SK-N-SH (cell line): ENCODE measurements around the gene TRMT1. TPM values are rescaled to one million over a fixed set of nuclear protein-coding genes. Genes with fewer than 3 reads are reported as not detected.

ENCODE experiments used
- CTCF ChIA-PET: fragments of 300-600, 350-600 bp; formaldehyde crosslinking; extraction: SDS; loops from one replicate; lab custom pipeline; 2021; lab: Yijun Ruan, JAX
- POLR2A ChIA-PET: fragments of 350-600 bp; sonication (Branson Sonifier 250); formaldehyde crosslinking; extraction: SDS; loops from one replicate; lab custom pipeline; 2020; ENCODE audit warnings: antibody characterized with exemption, inconsistent platforms; lab: Yijun Ruan, JAX
- DNase-seq: peaks from one replicate; pipeline ENCODE4 v3.0.0; 2012
- H2AFZ ChIP-seq: fragments of 200-600 bp; sonication (generic); 2 replicates; pipeline ENCODE4 v1.8.1; 2016; ENCODE audit warnings: antibody characterized with exemption, mild to moderate bottlenecking, low read depth
- H3F3A ChIP-seq: fragments of 200-600 bp; sonication (generic); replicated peaks from 2 replicates; pipeline ENCODE3; 2016; ENCODE audit warnings: antibody characterized with exemption, mild to moderate bottlenecking; ENCODE audit not compliant: insufficient read depth
- H3K27ac ChIP-seq, 2 experiments: fragments of 200-500 bp in 1 of 2; fragments of 200-600 bp in 1 of 2; sonication (Bioruptor generic) in 1 of 2; sonication (generic), shearing (Covaris generic) in 1 of 2; 2 replicates each; pipeline versions ENCODE4 v1.5.1 to v1.6.1; 2014 to 2016; ENCODE audit warnings: low read depth in 2 of 2, inconsistent platforms in 1 of 2, low read length in 1 of 2, mild to moderate bottlenecking in 1 of 2, mixed read lengths in 1 of 2
- H3K27me3 ChIP-seq: fragments of 200-600 bp; sonication (generic), shearing (Covaris generic); 2 replicates; pipeline ENCODE4 v1.6.1; 2016; ENCODE audit warnings: mixed run types; ENCODE audit not compliant: insufficient read depth
- H3K36me3 ChIP-seq, 2 experiments: fragments of 200-500 bp in 1 of 2; fragments of 200-600 bp in 1 of 2; sonication (Bioruptor generic) in 1 of 2; sonication (generic) in 1 of 2; replicated peaks in 1 of 2; 2 replicates each; pipeline versions ENCODE3 to v1.5.1; 2014 to 2016; ENCODE audit warnings: low read length in 1 of 2, mild to moderate bottlenecking in 1 of 2; ENCODE audit not compliant: insufficient read depth in 2 of 2, control insufficient read depth in 1 of 2
- H3K4me1 ChIP-seq, 2 experiments: fragments of 200-500 bp in 1 of 2; fragments of 200-600 bp in 1 of 2; sonication (Bioruptor generic) in 1 of 2; sonication (generic), shearing (Covaris generic) in 1 of 2; 2 replicates each; pipeline versions ENCODE4 v1.5.1 to v1.6.1; 2014 to 2016; ENCODE audit warnings: low read depth in 1 of 2, low read length in 1 of 2, mixed run types in 1 of 2; ENCODE audit not compliant: insufficient read depth in 2 of 2, control insufficient read depth in 1 of 2
- H3K4me2 ChIP-seq: fragments of 200-600 bp; sonication (generic), shearing (Covaris generic); 2 replicates; pipeline ENCODE4 v1.6.1; 2017; ENCODE audit warnings: mixed run types
- H3K4me3 ChIP-seq, 2 experiments: fragments of 200-500 bp in 1 of 2; fragments of 200-600 bp in 1 of 2; sonication (Bioruptor generic) in 1 of 2; sonication (generic), shearing (Covaris generic) in 1 of 2; 2 replicates each; pipeline versions ENCODE4 v1.5.1 to v1.8.1; 2014 to 2016; ENCODE audit warnings: low read depth in 2 of 2, inconsistent platforms in 1 of 2, low read length in 1 of 2, mild to moderate bottlenecking in 1 of 2, mixed read lengths in 1 of 2, moderate library complexity in 1 of 2
- H3K79me2 ChIP-seq: fragments of 200-600 bp; sonication (generic); 2 replicates; pipeline ENCODE4 v1.8.1; 2017; ENCODE audit warnings: mild to moderate bottlenecking; ENCODE audit not compliant: insufficient read depth
- H3K9ac ChIP-seq: fragments of 200-600 bp; sonication (generic); 2 replicates; pipeline ENCODE4 v1.6.1; 2017; ENCODE audit warnings: mixed run types
- H3K9me2 ChIP-seq: fragments of 200-600 bp; sonication (generic); 2 replicates; pipeline ENCODE4 v1.6.1; 2017; ENCODE audit warnings: mixed run types
- H3K9me3 ChIP-seq: fragments of 200-600 bp; sonication (generic); 2 replicates; pipeline ENCODE4 v1.6.1; 2017; ENCODE audit warnings: mixed run types, mild to moderate bottlenecking, moderate library complexity
- H4K20me1 ChIP-seq: fragments of 200-600 bp; sonication (generic); 2 replicates; pipeline ENCODE4 v1.6.1; 2017; ENCODE audit warnings: mild to moderate bottlenecking, mixed run types; ENCODE audit not compliant: insufficient read depth
- FOSL2 ChIP-seq: IDR thresholded peaks from 2 replicates; pipeline ENCODE4 v1.4.0; 2012; ENCODE audit warnings: low read depth, mild to moderate bottlenecking, moderate library complexity, borderline replicate concordance
- GABPA ChIP-seq: IDR thresholded peaks from 2 replicates; pipeline ENCODE4 v1.4.0; 2012; ENCODE audit warnings: low read depth, mild to moderate bottlenecking
- JUND ChIP-seq: IDR thresholded peaks from 2 replicates; pipeline ENCODE4 v1.4.0; 2012
- RFX5 ChIP-seq: IDR thresholded peaks from 2 replicates; pipeline ENCODE4 v1.6.1; 2012; ENCODE audit warnings: mild to moderate bottlenecking, improper control_type of control experiment, low read length
- SIN3A ChIP-seq: IDR thresholded peaks from 2 replicates; pipeline ENCODE4 v1.6.1; 2012; ENCODE audit warnings: low read depth, mild to moderate bottlenecking, low read length, moderate library complexity, borderline replicate concordance
- TAF1 ChIP-seq: IDR thresholded peaks from 2 replicates; pipeline ENCODE4 v1.6.1; 2012; ENCODE audit warnings: low read depth, mild to moderate bottlenecking, low read length, moderate library complexity, borderline replicate concordance
- TCF12 ChIP-seq: IDR thresholded peaks from 2 replicates; pipeline ENCODE4 v1.4.0; 2012
- TEAD4 ChIP-seq: IDR thresholded peaks from 2 replicates; pipeline ENCODE4 v1.4.0; 2012; ENCODE audit warnings: mild to moderate bottlenecking, borderline replicate concordance; ENCODE audit not compliant: insufficient read depth
- WGBS: methylation state at CpG from one replicate; pipeline ENCODE4 v1.1.6; 2017; ENCODE audit warnings: low lambda C conversion rate; 5-methylcytosine and 5-hydroxymethylcytosine counted together
- polyA plus RNA-seq, 3 experiments: library from polyadenylated mRNA; depleted of rRNA; stranded (reverse); fragments of >200 nt; gene quantifications; 2 replicates each; pipeline ENCODE4 v1.2.3, GENCODE V29; 2012
- TF ChIP-seq, protein P1 (sequence below): fragments of 150-350 bp; IDR thresholded peaks from 2 replicates; pipeline ENCODE4 v1.6.1; 2016; ENCODE audit warnings: mild to moderate bottlenecking, low read depth, low read length
- TF ChIP-seq, protein P2 (sequence below): IDR thresholded peaks from 2 replicates; pipeline ENCODE4; 2012

The TRMT1 gene
- polyA plus RNA-seq, 1 of the 3 experiments (the other 2 are of a cell fraction) = 64.9 TPM

GRCh38 chr19:13068085-13068846, 48.3 kb downstream of the TRMT1 start:
- H3K27ac ChIP-seq = peak overlapping the region in 1 of 2 experiments; percentile 92; a peak in 2 of 4 replicates
- no peak overlapping the region for H3K4me2 ChIP-seq
- H3K79me2 ChIP-seq = peaks cover 26% of the 10 kb centered on the region
- DNase-seq = no peak
- CTCF ChIA-PET = interaction anchor here (0.7 to 35.2 kb wide), 12 partner anchors 10 to 103 kb away, joined by 3 to 506 read pairs (median 4); no protein-coding TSS in a partner anchor
- no peaks in the 10 kb centered on the region for H3K9me2 ChIP-seq
- peaks cover 3% of the 10 kb centered on the region for H3F3A ChIP-seq
- whole genome bisulfite sequencing = 82% methylated on average over 3 of the region's 6 CpGs
- H2AFZ ChIP-seq = no peak overlapping the region
- TF ChIP-seq TAF1 (no peak), RFX5 (no peak)
- H3K9ac ChIP-seq = no peak overlapping the region
- H3K36me3 ChIP-seq = peaks cover 0 to 4% of the 10 kb centered on the region in 2 experiments
- no peaks in the 10 kb centered on the region for H3K9me3 ChIP-seq
- peaks cover 5 to 83% of the 10 kb centered on the region in 2 experiments; a peak in 2 of 4 replicates for H3K4me1 ChIP-seq
- H3K27me3 ChIP-seq = no peaks in the 10 kb centered on the region
- H3K4me3 ChIP-seq = no peak overlapping the region
- POLR2A ChIA-PET = interaction anchor here (1.0 kb wide), 1 partner anchor 13 kb away, joined by 4 read pairs; no protein-coding TSS in a partner anchor
- H4K20me1 ChIP-seq = no peaks in the 10 kb centered on the region

GRCh38 chr19:13066933-13067807, 49.4 kb downstream of the TRMT1 start:
- TF ChIP-seq GABPA (no peak), FOSL2 (no peak), TEAD4 (no peak), SIN3A (no peak), JUND (no peak), TCF12 (no peak)
- TF ChIP-seq, protein P1, sequence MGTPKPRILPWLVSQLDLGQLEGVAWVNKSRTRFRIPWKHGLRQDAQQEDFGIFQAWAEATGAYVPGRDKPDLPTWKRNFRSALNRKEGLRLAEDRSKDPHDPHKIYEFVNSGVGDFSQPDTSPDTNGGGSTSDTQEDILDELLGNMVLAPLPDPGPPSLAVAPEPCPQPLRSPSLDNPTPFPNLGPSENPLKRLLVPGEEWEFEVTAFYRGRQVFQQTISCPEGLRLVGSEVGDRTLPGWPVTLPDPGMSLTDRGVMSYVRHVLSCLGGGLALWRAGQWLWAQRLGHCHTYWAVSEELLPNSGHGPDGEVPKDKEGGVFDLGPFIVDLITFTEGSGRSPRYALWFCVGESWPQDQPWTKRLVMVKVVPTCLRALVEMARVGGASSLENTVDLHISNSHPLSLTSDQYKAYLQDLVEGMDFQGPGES = no peak
- TF ChIP-seq, protein P2, sequence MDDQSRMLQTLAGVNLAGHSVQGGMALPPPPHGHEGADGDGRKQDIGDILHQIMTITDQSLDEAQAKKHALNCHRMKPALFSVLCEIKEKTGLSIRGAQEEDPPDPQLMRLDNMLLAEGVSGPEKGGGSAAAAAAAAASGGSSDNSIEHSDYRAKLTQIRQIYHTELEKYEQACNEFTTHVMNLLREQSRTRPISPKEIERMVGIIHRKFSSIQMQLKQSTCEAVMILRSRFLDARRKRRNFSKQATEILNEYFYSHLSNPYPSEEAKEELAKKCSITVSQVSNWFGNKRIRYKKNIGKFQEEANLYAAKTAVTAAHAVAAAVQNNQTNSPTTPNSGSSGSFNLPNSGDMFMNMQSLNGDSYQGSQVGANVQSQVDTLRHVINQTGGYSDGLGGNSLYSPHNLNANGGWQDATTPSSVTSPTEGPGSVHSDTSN = no peak
- H3K9me2 ChIP-seq = no peaks in the 10 kb centered on the region
- H3K9me3 ChIP-seq = no peaks in the 10 kb centered on the region
- POLR2A ChIA-PET = no interaction called here
- H4K20me1 ChIP-seq = no peaks in the 10 kb centered on the region
- H3K36me3 ChIP-seq = no peaks in the 10 kb centered on the region
- H3K4me2 ChIP-seq = no peak overlapping the region
- H3K27ac ChIP-seq = no peak overlapping the region; a peak in 1 of 4 replicates
- H3K79me2 ChIP-seq = peaks cover 34% of the 10 kb centered on the region
- H3K9ac ChIP-seq = no peak overlapping the region
- H3K4me3 ChIP-seq = no peak overlapping the region
- peaks cover 3% of the 10 kb centered on the region for H3F3A ChIP-seq
- H3K4me1 ChIP-seq = peaks cover 8 to 85% of the 10 kb centered on the region in 2 experiments; a peak in 2 of 4 replicates
- DNase-seq = no peak
- CTCF ChIA-PET = interaction anchor here (1.0 to 35.2 kb wide), 8 partner anchors 8 to 102 kb away, joined by 3 to 506 read pairs (median 16); no protein-coding TSS in a partner anchor
- no peak overlapping the region for H2AFZ ChIP-seq
- no peaks in the 10 kb centered on the region for H3K27me3 ChIP-seq
- 92% methylated on average over 9 of the region's 17 CpGs for WGBS
